Fibroblast of skin of left biceps (primary cell): ENCODE results near the gene STPG3.

Source experiments
- DNase-seq, 2 experiments: peaks; one replicate each; pipeline ENCODE4 v3.0.0-alpha.2; 2013; ENCODE audit warnings: low read depth in 2 of 2

STPG3 gene

GRCh38 chr9:137265496-137266161, 14.5 kb downstream of the STPG3 start:
- DNase-seq = no peak

DNA sequence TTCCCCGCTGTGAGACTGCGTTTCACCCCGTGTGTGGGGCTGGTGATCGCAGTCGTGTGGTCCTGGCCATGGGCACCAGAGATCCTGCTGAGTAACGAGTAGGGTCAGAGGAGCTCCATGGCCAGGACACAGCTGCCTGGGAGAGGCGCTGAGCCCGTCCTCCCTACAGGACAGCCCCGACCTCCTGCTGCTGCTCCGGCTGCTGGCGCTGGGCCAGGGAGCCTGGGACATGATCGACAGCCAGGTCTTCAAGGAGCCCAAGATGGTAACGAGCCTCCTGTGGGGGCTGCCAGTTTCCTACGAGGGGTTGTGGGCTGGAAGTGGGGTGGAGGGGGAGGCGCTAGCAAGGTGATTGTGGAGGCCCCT, 15.1 kb downstream of the STPG3 start:
- DNase-seq = no peak

GRCh38 chr9:137266585-137267453, 15.7 kb downstream of the STPG3 start:
- DNase-seq = no peak

DNA sequence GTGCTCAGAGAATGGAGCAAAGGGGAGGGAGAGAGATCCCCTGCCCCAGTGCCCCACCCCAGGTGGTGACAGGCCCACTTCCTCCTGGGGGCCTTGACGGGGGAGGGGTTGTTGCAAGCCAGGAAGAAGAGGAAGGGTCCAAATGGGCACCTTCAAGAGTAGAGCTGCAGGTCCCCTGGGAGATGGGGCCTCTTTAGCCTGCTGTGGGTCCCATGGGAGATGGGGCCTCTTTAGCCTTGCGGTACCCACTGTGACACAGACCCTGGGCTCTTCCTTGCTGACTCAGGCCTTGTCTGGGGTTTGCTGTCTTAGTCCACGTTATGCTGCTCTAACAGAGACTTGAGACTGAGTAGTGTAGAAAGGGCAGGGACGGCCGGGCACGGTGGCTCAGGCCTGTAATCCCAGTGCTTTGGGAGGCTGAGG, 16.9 kb downstream of the STPG3 start:
- no peak for DNase-seq

GRCh38 chr9:137268538-137269201, 17.6 kb downstream of the STPG3 start:
- DNase-seq = no peak

- DNase-seq = no peak
Measured at GRCh38 chr9:137269231-137269772, 18.2 kb downstream of the STPG3 start.

DNA sequence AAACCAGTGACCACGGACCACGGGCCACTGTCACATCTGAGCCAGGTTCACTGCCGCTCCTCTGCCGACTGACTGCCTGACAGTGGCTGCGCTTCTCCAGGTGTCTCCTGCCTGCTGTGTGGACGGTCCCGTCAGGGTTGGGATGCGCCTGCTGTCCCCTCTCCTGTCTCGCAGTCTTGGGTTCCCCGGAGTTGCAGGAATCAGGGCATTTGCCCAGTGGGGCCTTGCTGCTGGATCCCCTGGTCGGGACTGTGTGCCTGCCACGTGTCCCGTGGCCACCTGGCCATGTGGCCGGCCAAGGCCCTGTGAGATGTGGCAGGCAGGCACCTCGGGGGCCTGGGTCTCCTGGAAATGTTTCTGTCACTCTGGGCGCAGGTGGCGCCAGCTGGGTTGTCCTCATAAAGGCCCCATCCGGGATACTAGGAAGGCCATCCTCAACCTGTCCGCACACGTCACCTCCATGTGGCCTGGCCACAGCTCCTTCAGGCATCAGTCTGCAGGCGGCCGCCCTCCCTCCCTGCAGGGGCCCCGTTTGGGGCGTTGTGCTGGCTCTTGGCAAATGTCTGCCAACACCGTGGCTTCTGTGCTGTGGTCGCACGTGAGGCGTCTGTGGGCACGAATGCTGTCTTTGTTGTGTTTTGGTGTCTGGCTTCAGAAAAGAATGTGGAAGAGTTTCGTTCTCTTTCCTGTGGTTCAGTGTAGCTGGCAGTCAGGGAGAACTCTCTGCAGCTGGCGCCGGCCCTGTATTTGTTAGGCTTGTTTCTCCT, 20.0 kb downstream of the STPG3 start:
- DNase-seq = no peak

GRCh38 chr9:137271696-137272076, 20.6 kb downstream of the STPG3 start:
- DNase-seq = no peak

DNA sequence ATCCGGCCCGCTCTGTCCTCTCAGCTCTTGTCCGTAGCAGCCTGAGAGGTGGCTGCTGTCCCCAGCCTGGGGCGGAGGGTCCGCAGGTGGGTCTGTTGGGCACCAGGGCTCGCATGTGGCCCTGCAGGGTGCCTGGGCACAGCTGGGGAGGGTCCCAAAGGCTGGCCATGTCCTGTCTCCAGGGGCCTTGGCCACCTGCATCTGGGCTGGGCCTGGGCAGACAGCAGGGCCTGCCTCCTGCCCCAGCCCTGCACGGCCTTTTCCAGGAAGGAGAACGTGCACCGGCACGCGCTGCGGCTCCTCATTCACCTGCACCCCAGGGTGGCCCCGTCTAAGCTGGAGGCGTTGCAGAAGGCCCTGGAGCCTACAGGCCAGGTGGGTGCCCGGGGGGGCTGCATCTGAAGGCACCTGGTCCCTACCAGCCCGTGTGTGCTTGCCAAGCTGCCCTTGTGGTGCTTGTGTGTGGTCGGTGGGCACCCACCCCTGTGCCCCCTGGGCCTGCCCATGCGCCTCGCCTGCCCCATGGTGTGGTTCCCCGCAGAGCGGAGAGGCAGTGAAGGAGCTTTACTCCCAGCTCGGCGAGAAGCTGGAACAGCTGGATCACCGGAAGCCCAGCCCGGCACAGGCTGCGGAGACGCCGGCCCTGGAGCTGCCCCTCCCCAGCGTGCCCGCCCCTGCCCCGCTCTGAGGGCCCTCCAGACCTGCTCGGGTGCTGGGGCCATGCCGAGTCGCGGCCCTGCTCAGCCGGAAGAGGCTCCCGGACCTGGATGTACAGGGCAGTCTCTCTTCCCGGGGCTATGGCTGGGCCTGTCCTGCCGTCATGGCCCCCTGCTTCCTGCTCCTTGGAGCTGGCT, 21.4 kb downstream of the STPG3 start:
- DNase-seq = no peak

DNA sequence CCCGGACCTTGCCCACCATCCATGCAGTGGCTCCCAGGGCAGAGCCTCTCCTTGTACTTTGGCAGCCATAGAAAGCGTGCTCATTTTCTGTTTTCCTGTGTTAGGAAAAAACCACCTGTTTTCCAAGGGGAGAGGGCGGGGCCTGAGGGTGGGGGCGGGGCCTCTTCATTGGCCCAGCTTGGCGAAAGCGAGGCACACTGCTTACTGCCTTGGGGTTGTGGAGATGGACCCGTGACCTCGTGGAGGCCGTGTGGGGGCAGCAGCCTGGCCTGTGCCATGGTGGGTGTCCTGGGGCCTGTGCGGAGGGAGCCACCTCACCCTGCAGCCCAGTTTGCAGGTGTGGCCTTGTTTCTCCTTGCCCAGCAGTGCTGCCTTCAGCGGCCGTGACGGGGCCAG, 22.0 kb downstream of the STPG3 start:
- no peak for DNase-seq

GRCh38 chr9:137273611-137274320, 22.7 kb downstream of the STPG3 start:
- no peak for DNase-seq

DNA sequence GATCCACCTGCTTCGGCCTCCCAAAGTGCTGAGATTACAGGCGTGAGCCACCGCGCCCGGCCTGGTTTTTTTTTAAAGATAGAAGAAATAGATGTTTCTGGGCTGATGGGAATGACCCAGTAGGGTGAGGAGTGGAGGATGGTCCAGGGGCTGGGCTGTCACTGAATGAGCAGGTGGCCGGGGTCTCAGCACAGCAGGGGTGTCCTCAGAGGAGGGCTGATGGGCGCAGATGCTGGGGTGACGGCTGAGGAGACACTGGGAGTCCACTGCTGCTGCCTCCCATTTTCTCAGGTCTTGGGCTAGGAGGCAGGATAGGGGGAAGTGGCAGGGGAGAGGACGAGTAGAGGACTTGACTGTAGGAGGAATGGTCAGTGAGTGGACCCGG, 24.1 kb downstream of the STPG3 start:
- no peak for DNase-seq

DNA sequence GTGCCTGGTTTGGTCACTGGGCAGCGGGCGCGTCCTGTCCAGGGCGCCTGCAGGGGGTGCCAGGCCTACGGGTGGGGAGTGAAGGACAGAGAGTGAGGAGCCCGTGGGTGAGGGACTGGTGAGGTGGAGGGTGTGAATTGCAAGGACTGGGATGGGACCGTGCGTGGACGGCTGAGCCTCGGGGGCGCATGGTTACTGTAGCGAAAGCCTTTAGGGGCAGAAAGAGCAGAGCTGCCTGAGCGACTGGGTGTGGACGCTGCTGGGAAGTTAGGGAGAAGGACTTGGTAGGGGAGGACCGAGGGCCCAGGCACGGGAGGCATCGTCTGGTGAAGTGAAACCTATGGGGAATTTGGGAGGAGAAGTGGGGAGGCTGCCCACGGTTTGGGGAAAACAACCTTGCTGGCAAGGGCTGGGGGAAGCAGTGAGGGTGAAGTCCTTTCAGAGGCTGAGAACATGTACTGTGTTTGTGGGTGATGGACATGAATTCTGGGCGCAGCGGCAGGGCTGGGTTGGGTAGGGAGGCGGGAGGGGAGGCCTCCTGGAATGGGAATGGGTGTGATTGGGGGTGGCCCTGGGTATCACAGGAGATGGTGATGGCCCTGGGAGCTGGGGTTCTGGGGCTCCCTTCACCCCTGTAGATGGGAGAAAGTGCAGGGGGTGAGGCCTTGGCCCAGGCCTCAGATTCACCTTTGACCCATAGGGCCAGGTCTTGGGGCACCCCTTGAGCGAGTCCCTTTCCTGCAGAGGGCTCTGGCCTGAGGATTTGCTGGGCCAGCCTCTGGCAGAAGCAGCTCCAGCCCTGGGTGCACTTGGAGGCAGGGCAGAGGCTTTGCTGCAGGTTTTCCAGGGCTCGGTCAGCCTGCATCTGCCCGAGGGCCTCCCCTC, 24.7 kb downstream of the STPG3 start:
- DNase-seq = no peak

- no peak for DNase-seq
Measured at GRCh38 chr9:137276473-137277328, 25.6 kb downstream of the STPG3 start.

DNA sequence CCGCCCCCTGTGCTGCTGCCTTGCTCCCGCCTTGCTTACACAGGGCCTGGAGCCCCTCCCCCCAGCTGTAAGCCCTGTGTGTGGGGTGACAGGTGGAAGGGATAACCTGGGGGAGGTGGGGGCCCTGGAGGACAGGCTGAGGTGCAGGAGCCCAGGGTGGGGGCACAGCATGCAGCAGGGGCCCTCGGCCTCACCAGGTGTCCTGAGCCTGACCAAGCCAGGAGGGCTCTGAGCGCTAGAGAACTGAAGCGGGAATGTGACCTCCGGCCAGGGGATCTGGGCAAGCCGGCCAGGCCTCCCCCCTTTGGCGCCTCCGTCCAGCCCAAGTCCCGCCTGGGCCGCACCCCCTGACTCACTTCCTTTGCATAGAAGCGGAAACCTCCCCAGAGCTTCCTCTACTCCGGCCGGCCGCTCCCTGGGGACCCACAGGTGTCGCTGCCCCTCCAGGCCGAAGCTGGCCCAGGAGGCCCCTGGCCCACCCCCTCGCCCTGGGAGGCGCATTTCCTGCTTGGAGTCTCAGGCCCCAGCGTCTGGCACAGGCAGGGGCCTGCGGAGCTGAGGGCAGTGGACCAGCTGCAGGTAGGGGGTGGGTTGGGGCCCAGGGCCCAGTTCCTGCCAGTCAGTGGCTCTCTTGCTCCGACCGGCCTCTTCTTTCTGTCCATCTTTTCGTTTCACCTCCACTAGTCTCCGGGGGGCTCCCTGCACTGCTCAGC, 26.4 kb downstream of the STPG3 start, which contains the start of gene TOR4A:
TSS of gene TOR4A (plus strand) at position 398 of the 713 bp plus-strand sequence. CDS start 964 bp downstream, outside the sequence.
- DNase-seq = no peak

- DNase-seq = no peak
Measured at GRCh38 chr9:137278061-137278701, 27.1 kb downstream of the STPG3 start.
